CD4-positive, alpha-beta T cell treated with Interleukin-10 for 1 hour (primary cell): ENCODE data around the gene KCNG2.

Experiments used
- DNase-seq: peaks from one replicate; pipeline ENCODE4 v3.0.0-alpha.2; 2020

Gene KCNG2

GRCh38 chr18:79769698-79770500 lies 27.8 kb upstream of the KCNG2 start:
- no peak for DNase-seq

- DNase-seq = no peak
These were observed 27.3 kb upstream of the KCNG2 start for GRCh38 chr18:79770501-79770815.

GRCh38 chr18:79770826-79771225 lies 26.9 kb upstream of the KCNG2 start:
- no peak for DNase-seq

- DNase-seq = no peak
These were observed 26.2 kb upstream of the KCNG2 start for GRCh38 chr18:79771446-79772107.

GRCh38 chr18:79772108-79772864 lies 25.5 kb upstream of the KCNG2 start:
- DNase-seq = no peak

GRCh38 chr18:79772865-79773696 lies 24.7 kb upstream of the KCNG2 start:
- DNase-seq = no peak

- DNase-seq = no peak
These were observed 23.6 kb upstream of the KCNG2 start for GRCh38 chr18:79774111-79774510.

GRCh38 chr18:79775441-79776221 lies 22.1 kb upstream of the KCNG2 start:
- DNase-seq = no peak

- DNase-seq = no peak
These were observed 21.1 kb upstream of the KCNG2 start for GRCh38 chr18:79776674-79777073.

- no peak for DNase-seq
These were observed 19.4 kb upstream of the KCNG2 start for GRCh38 chr18:79778291-79778791.

GRCh38 chr18:79779021-79779699 lies 18.6 kb upstream of the KCNG2 start:
- no peak for DNase-seq

- no peak for DNase-seq
These were observed 18.0 kb upstream of the KCNG2 start for GRCh38 chr18:79779700-79780190.

- DNase-seq = no peak
These were observed 17.2 kb upstream of the KCNG2 start for GRCh38 chr18:79780547-79780946.

- DNase-seq = no peak
These were observed 16.3 kb upstream of the KCNG2 start for GRCh38 chr18:79781331-79781941.

- DNase-seq = no peak
These were observed 15.0 kb upstream of the KCNG2 start for GRCh38 chr18:79782566-79783308.

GRCh38 chr18:79784071-79784913 lies 13.4 kb upstream of the KCNG2 start:
- no peak for DNase-seq

- DNase-seq = no peak
These were observed 12.6 kb upstream of the KCNG2 start for GRCh38 chr18:79784965-79785770.

- DNase-seq = no peak
These were observed 11.9 kb upstream of the KCNG2 start for GRCh38 chr18:79785831-79786230.
